Superior temporal gyrus (tissue), 1 donor: ENCODE results near the gene SV2A.
A peak's percentile ranks its signal among the peaks of the same experiment; 100 is the strongest.
"Not testable (repeated sequence)": the region's sequence is repeated elsewhere in the genome, so short reads cannot be mapped to it uniquely, and the experiment has no call there.

Source experiments
- DNase-seq: peaks from one replicate; pipeline ENCODE4 v3.0.0-alpha.2; 2016; ENCODE audit errors: extremely low spot score

SV2A gene

GRCh38 chr1:149917571-149918144, at the start of gene SV2A:
TSS of gene SV2A (minus strand) at chr1:149917844. CDS start at chr1:149913840, 4,004 bp downstream.
- DNase-seq = peak; percentile 72

- DNase-seq = no peak
Observed at GRCh38 chr1:149967041-149967440, 49.4 kb upstream of the SV2A start.

- no peak for DNase-seq
Observed at GRCh38 chr1:149966405-149966804, 48.8 kb upstream of the SV2A start.

- DNase-seq = no peak
Observed at GRCh38 chr1:149965440-149965839, 47.8 kb upstream of the SV2A start.

GRCh38 chr1:149963358-149963757, 45.7 kb upstream of the SV2A start:
- DNase-seq = peak; percentile 33

- DNase-seq = no peak
Observed at GRCh38 chr1:149962736-149963135, 45.1 kb upstream of the SV2A start.

GRCh38 chr1:149962039-149962647, 44.5 kb upstream of the SV2A start:
- DNase-seq = peak; percentile 92

GRCh38 chr1:149957548-149957947, 39.9 kb upstream of the SV2A start:
- DNase-seq = not testable (repeated sequence)

- DNase-seq = no peak
Observed at GRCh38 chr1:149949911-149950310, 32.3 kb upstream of the SV2A start.

- peak; percentile 54 for DNase-seq
Observed at GRCh38 chr1:149945206-149945605, 27.6 kb upstream of the SV2A start.

GRCh38 chr1:149942885-149943284, 25.2 kb upstream of the SV2A start:
- DNase-seq = no peak

- peak; percentile 54 for DNase-seq
Observed at GRCh38 chr1:149942207-149942606, 24.6 kb upstream of the SV2A start.

- DNase-seq = no peak
Observed at GRCh38 chr1:149940427-149940826, 22.8 kb upstream of the SV2A start.

GRCh38 chr1:149938668-149939003, 21.0 kb upstream of the SV2A start:
- not testable (repeated sequence) for DNase-seq

- no peak for DNase-seq
Observed at GRCh38 chr1:149937759-149938158, 20.1 kb upstream of the SV2A start.

GRCh38 chr1:149936992-149937705, 19.5 kb upstream of the SV2A start:
- DNase-seq = peak; percentile 59

- DNase-seq = peak; percentile 59
Observed at GRCh38 chr1:149936170-149936991, 18.7 kb upstream of the SV2A start, which contains the start of gene MTMR11. TSS of gene MTMR11 (minus strand) at chr1:149936879. CDS start at chr1:149936647, 232 bp downstream.

GRCh38 chr1:149934356-149934755, 16.7 kb upstream of the SV2A start:
- DNase-seq = no peak

GRCh38 chr1:149933208-149933607, 15.6 kb upstream of the SV2A start:
- DNase-seq = no peak

GRCh38 chr1:149932474-149932873, 14.8 kb upstream of the SV2A start:
- no peak for DNase-seq

- no peak for DNase-seq
Observed at GRCh38 chr1:149931212-149931790, 13.7 kb upstream of the SV2A start.

- no peak for DNase-seq
Observed at GRCh38 chr1:149929856-149930255, 12.2 kb upstream of the SV2A start.
